HCT116 (cell line): ENCODE results near the gene C1orf141.

Experiments
- POLR2A ChIP-seq: IDR thresholded peaks from 2 replicates; pipeline ENCODE4 v1.7.0; 2011; ENCODE audit warnings: borderline replicate concordance; ENCODE audit not compliant: insufficient read depth, insufficient read length; ENCODE audit errors: extremely low read depth
- ZFX ChIP-seq: fragments of 450-650 bp; IDR thresholded peaks from 2 replicates; pipeline ENCODE4 v1.6.1; 2017
- ZNF274 ChIP-seq: fragments of 200-500 bp; sonication (Bioruptor generic); IDR thresholded peaks from 2 replicates; pipeline ENCODE4 v1.6.1; 2014; ENCODE audit warnings: mild to moderate bottlenecking, low read depth, low read length, inconsistent platforms

GRCh38 chr1:67169932-67170331, 35.2 kb upstream of the C1orf141 start:
- TF ChIP-seq ZNF274 (no peak), POLR2A (no peak), ZFX (no peak)
